ENCODE measurements around the gene PALLD.

The PALLD gene

DNA sequence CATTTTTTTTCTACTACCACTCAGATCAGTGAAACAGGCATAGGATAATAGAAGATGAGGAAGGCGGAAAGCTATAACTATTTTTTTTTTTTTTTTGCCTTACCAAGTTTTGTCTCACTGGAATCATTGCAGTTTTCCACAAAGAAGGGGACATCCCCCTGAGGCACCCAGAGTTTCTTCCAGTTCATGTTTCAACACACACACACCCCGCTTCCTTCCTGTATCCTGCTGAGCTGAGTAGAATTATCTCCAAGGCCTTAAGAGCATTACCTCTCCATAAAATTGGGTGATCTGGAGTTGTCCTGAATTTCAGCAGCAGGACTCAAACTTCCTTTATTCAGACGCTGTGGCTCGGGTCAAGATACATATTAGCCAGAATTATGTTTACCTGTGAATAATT, 111.9 kb downstream of the PALLD start:
- H3K27ac ChIP-seq (replicated peaks; ENCODE audit: low read length) = no peak overlapping the region
- H3K18ac ChIP-seq (ENCODE audit: low read length) = no peak overlapping the region
- H3K23ac ChIP-seq (ENCODE audit: low read depth, low read length, poor library complexity) = no peak overlapping the region
- H3K4me1 ChIP-seq (ENCODE audit: control insufficient read depth in 2 of 2, insufficient read depth in 1 of 2, low read depth in 1 of 2, low read length in 2 of 2) = peaks cover 13 to 15% of the 10 kb centered on the region in 2 donors
- H4K91ac ChIP-seq (ENCODE audit: low read depth, low read length, poor library complexity) = no peak overlapping the region
- H3K9ac ChIP-seq (ENCODE audit: low read depth, low read length, poor library complexity) = no peak overlapping the region
- WGBS, 2 donors (ENCODE audit: extremely low coverage in 2 of 2, insufficient read length in 2 of 2, insufficient replicate concordance in 1 of 2) = no CpG with 5 or more reads among the region's 4 CpGs
- H3K4me2 ChIP-seq (ENCODE audit: insufficient read depth, low read length, poor library complexity, severe bottlenecking) = no peak overlapping the region
- H3K4me3 ChIP-seq (ENCODE audit: low read length in 2 of 2) = no peak overlapping the region
- H2BK15ac ChIP-seq (ENCODE audit: low read length) = no peak overlapping the region
- no peak overlapping the region for H3K14ac ChIP-seq (ENCODE audit: low read length)
- no peak overlapping the region for H2BK5ac ChIP-seq (ENCODE audit: low read length)
- no peaks in the 10 kb centered on the region for H3K79me1 ChIP-seq (ENCODE audit: low read depth, low read length)
- no peak overlapping the region for H2AK5ac ChIP-seq (ENCODE audit: low read depth, low read length)
- H3K4ac ChIP-seq (ENCODE audit: low read length) = no peak overlapping the region
- no peak overlapping the region for H2BK120ac ChIP-seq (ENCODE audit: low read depth, low read length)
- H2AFZ ChIP-seq (ENCODE audit: low read length) = no peak overlapping the region
- H3K9me3 ChIP-seq (replicated peaks in 1 of 2; ENCODE audit: control insufficient read depth in 2 of 2, insufficient read depth in 1 of 2, low read depth in 1 of 2, low read length in 2 of 2) = no peaks in the 10 kb centered on the region
- H4K8ac ChIP-seq (ENCODE audit: low read depth, low read length) = no peak overlapping the region
- DNase-seq (ENCODE audit: low spot score) = no peak
- no peak overlapping the region for H2BK12ac ChIP-seq (ENCODE audit: low read length)
- no peaks in the 10 kb centered on the region for H3K36me3 ChIP-seq (replicated peaks in 1 of 2; ENCODE audit: control insufficient read depth in 2 of 2, insufficient read depth in 2 of 2, low read length in 2 of 2)
- no peaks in the 10 kb centered on the region for H3K27me3 ChIP-seq (ENCODE audit: control insufficient read depth in 3 of 3, insufficient read depth in 3 of 3, low read depth in 1 of 3, low read length in 3 of 3)

DNA sequence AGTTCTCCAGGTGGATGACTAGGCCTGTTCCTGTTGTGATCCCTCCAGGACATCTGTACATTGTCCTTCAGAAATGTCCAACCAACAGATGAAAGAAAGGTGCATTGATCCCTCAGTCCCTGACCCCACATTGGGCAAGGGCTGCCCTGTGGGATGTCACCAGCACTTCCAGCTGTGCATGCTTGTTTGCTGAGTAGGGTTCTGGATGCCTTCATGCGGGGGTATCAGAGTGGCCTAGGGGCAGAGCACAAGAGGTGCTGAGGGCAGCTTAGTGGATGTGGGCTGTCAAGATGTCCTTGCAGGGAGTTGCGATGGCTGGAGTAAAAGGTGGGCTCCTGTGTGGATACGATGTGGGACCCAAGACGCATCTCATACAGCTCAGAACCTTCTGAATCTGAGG, 112.5 kb downstream of the PALLD start:
- H3K4me2 ChIP-seq (ENCODE audit: insufficient read depth, low read length, poor library complexity, severe bottlenecking) = no peak overlapping the region
- peaks cover 11 to 12% of the 10 kb centered on the region in 2 donors for H3K4me1 ChIP-seq (ENCODE audit: control insufficient read depth in 2 of 2, insufficient read depth in 1 of 2, low read depth in 1 of 2, low read length in 2 of 2)
- H3K79me1 ChIP-seq (ENCODE audit: low read depth, low read length) = no peaks in the 10 kb centered on the region
- H3K23ac ChIP-seq (ENCODE audit: low read depth, low read length, poor library complexity) = no peak overlapping the region
- no peak overlapping the region for H4K8ac ChIP-seq (ENCODE audit: low read depth, low read length)
- DNase-seq (ENCODE audit: low spot score) = no peak
- no CpG with 5 or more reads among the region's 4 CpGs for WGBS, 2 donors (ENCODE audit: extremely low coverage in 2 of 2, insufficient read length in 2 of 2, insufficient replicate concordance in 1 of 2)
- H2BK120ac ChIP-seq (ENCODE audit: low read depth, low read length) = no peak overlapping the region
- H2AK5ac ChIP-seq (ENCODE audit: low read depth, low read length) = no peak overlapping the region
- H3K9ac ChIP-seq (ENCODE audit: low read depth, low read length, poor library complexity) = no peak overlapping the region
- H3K27ac ChIP-seq (replicated peaks; ENCODE audit: low read length) = no peak overlapping the region
- H4K91ac ChIP-seq (ENCODE audit: low read depth, low read length, poor library complexity) = no peak overlapping the region
- no peak overlapping the region for H2BK15ac ChIP-seq (ENCODE audit: low read length)
- H3K14ac ChIP-seq (ENCODE audit: low read length) = no peak overlapping the region
- H2BK5ac ChIP-seq (ENCODE audit: low read length) = no peak overlapping the region
- no peak overlapping the region for H3K4ac ChIP-seq (ENCODE audit: low read length)
- H2BK12ac ChIP-seq (ENCODE audit: low read length) = peak overlapping the region; percentile 28
- H3K9me3 ChIP-seq (replicated peaks in 1 of 2; ENCODE audit: control insufficient read depth in 2 of 2, insufficient read depth in 1 of 2, low read depth in 1 of 2, low read length in 2 of 2) = no peaks in the 10 kb centered on the region
- no peaks in the 10 kb centered on the region for H3K36me3 ChIP-seq (replicated peaks in 1 of 2; ENCODE audit: control insufficient read depth in 2 of 2, insufficient read depth in 2 of 2, low read length in 2 of 2)
- peak overlapping the region; percentile 76 for H3K18ac ChIP-seq (ENCODE audit: low read length)
- no peak overlapping the region for H2AFZ ChIP-seq (ENCODE audit: low read length)
- no peak overlapping the region for H3K4me3 ChIP-seq (ENCODE audit: low read length in 2 of 2)
- H3K27me3 ChIP-seq (ENCODE audit: control insufficient read depth in 3 of 3, insufficient read depth in 3 of 3, low read depth in 1 of 3, low read length in 3 of 3) = no peaks in the 10 kb centered on the region

GRCh38 chr4:168610911-168611530, 114.2 kb downstream of the PALLD start:
- Histone ChIP-seq H4K91ac (ENCODE audit: low read depth, low read length, poor library complexity) (no peak overlapping the region), H3K27me3 (ENCODE audit: control insufficient read depth in 3 of 3, insufficient read depth in 3 of 3, low read depth in 1 of 3, low read length in 3 of 3) (no peaks in the 10 kb centered on the region), H3K79me1 (ENCODE audit: low read depth, low read length) (no peaks in the 10 kb centered on the region), H3K9me3 (replicated peaks in 1 of 2; ENCODE audit: control insufficient read depth in 2 of 2, insufficient read depth in 1 of 2, low read depth in 1 of 2, low read length in 2 of 2) (no peaks in the 10 kb centered on the region), H3K36me3 (replicated peaks in 1 of 2; ENCODE audit: control insufficient read depth in 2 of 2, insufficient read depth in 2 of 2, low read length in 2 of 2) (no peaks in the 10 kb centered on the region), H2BK120ac (ENCODE audit: low read depth, low read length) (no peak overlapping the region), H3K9ac (ENCODE audit: low read depth, low read length, poor library complexity) (no peak overlapping the region), H2BK12ac (ENCODE audit: low read length) (no peak overlapping the region), H3K14ac (ENCODE audit: low read length) (no peak overlapping the region), H4K8ac (ENCODE audit: low read depth, low read length) (no peak overlapping the region), H2BK5ac (ENCODE audit: low read length) (no peak overlapping the region), H3K4me2 (ENCODE audit: insufficient read depth, low read length, poor library complexity, severe bottlenecking) (no peak overlapping the region), H3K4ac (ENCODE audit: low read length) (no peak overlapping the region), H2BK15ac (ENCODE audit: low read length) (no peak overlapping the region), H2AK5ac (ENCODE audit: low read depth, low read length) (no peak overlapping the region), H3K4me1 (ENCODE audit: control insufficient read depth in 2 of 2, insufficient read depth in 1 of 2, low read depth in 1 of 2, low read length in 2 of 2) (peaks cover 3 to 11% of the 10 kb centered on the region in 2 donors), H3K27ac (replicated peaks; ENCODE audit: low read length) (no peak overlapping the region), H3K18ac (ENCODE audit: low read length) (no peak overlapping the region), H3K4me3 (ENCODE audit: low read length in 2 of 2) (no peak overlapping the region), H3K23ac (ENCODE audit: low read depth, low read length, poor library complexity) (no peak overlapping the region), H2AFZ (ENCODE audit: low read length) (no peak overlapping the region)
- DNase-seq (ENCODE audit: low spot score) = no peak
- no CpG with 5 or more reads among the region's 6 CpGs for WGBS, 2 donors (ENCODE audit: extremely low coverage in 2 of 2, insufficient read length in 2 of 2, insufficient replicate concordance in 1 of 2)

GRCh38 chr4:168612450-168613135, 115.7 kb downstream of the PALLD start:
- Histone ChIP-seq H2AK5ac (ENCODE audit: low read depth, low read length) (no peak overlapping the region), H3K4me1 (ENCODE audit: control insufficient read depth in 2 of 2, insufficient read depth in 1 of 2, low read depth in 1 of 2, low read length in 2 of 2) (peaks cover 3 to 9% of the 10 kb centered on the region in 2 donors), H3K4me2 (ENCODE audit: insufficient read depth, low read length, poor library complexity, severe bottlenecking) (no peak overlapping the region), H3K14ac (ENCODE audit: low read length) (no peak overlapping the region), H3K23ac (ENCODE audit: low read depth, low read length, poor library complexity) (no peak overlapping the region), H3K27me3 (ENCODE audit: control insufficient read depth in 3 of 3, insufficient read depth in 3 of 3, low read depth in 1 of 3, low read length in 3 of 3) (no peaks in the 10 kb centered on the region), H2AFZ (ENCODE audit: low read length) (no peak overlapping the region), H2BK5ac (ENCODE audit: low read length) (no peak overlapping the region), H3K9me3 (replicated peaks in 1 of 2; ENCODE audit: control insufficient read depth in 2 of 2, insufficient read depth in 1 of 2, low read depth in 1 of 2, low read length in 2 of 2) (no peaks in the 10 kb centered on the region), H3K4me3 (ENCODE audit: low read length in 2 of 2) (no peak overlapping the region), H3K27ac (replicated peaks; ENCODE audit: low read length) (no peak overlapping the region), H2BK12ac (ENCODE audit: low read length) (no peak overlapping the region), H4K91ac (ENCODE audit: low read depth, low read length, poor library complexity) (no peak overlapping the region), H3K18ac (ENCODE audit: low read length) (no peak overlapping the region), H2BK120ac (ENCODE audit: low read depth, low read length) (no peak overlapping the region), H4K8ac (ENCODE audit: low read depth, low read length) (no peak overlapping the region), H3K9ac (ENCODE audit: low read depth, low read length, poor library complexity) (no peak overlapping the region), H3K4ac (ENCODE audit: low read length) (no peak overlapping the region), H3K36me3 (replicated peaks in 1 of 2; ENCODE audit: control insufficient read depth in 2 of 2, insufficient read depth in 2 of 2, low read length in 2 of 2) (no peaks in the 10 kb centered on the region), H3K79me1 (ENCODE audit: low read depth, low read length) (no peaks in the 10 kb centered on the region), H2BK15ac (ENCODE audit: low read length) (no peak overlapping the region)
- DNase-seq (ENCODE audit: low spot score) = no peak
- no CpG with 5 or more reads among the region's 4 CpGs for WGBS, 2 donors (ENCODE audit: extremely low coverage in 2 of 2, insufficient read length in 2 of 2, insufficient replicate concordance in 1 of 2)

All from neuronal stem cell (in vitro differentiated cells).